ENCODE data around the gene SPRY4.
"Not testable (repeated sequence)": the region's sequence is repeated elsewhere in the genome, so short reads cannot be mapped to it uniquely, and the experiment has no call there.

SPRY4 gene

GRCh38 chr5:142333749-142334148, 8.9 kb upstream of the SPRY4 start:
- DNase-seq, result not testable (repeated sequence)

GRCh38 chr5:142330444-142330843, 5.6 kb upstream of the SPRY4 start:
- DNase-seq, result no peak

- no peak for DNase-seq
These were observed 5.2 kb upstream of the SPRY4 start for GRCh38 chr5:142330026-142330425.

GRCh38 chr5:142327111-142327842, 2.5 kb upstream of the SPRY4 start:
- DNase-seq, result no peak

- no peak for DNase-seq
These were observed 1.7 kb upstream of the SPRY4 start for GRCh38 chr5:142326480-142326938.

GRCh38 chr5:142325725-142326479, 1.1 kb upstream of the SPRY4 start:
- DNase-seq, result peak; percentile 43

GRCh38 chr5:142324136-142324870, 518 bp downstream of the SPRY4 start:
- no peak for DNase-seq

- DNase-seq, result no peak
These were observed 1.2 kb downstream of the SPRY4 start for GRCh38 chr5:142323480-142324135.

- no peak for DNase-seq
These were observed 1.9 kb downstream of the SPRY4 start for GRCh38 chr5:142322747-142323479.

GRCh38 chr5:142322403-142322746, 2.4 kb downstream of the SPRY4 start:
- no peak for DNase-seq

GRCh38 chr5:142320851-142321560, 3.8 kb downstream of the SPRY4 start:
- no peak for DNase-seq

- no peak for DNase-seq
These were observed 4.4 kb downstream of the SPRY4 start for GRCh38 chr5:142320430-142320738.

GRCh38 chr5:142319560-142320429, 5.0 kb downstream of the SPRY4 start:
- DNase-seq, result no peak

GRCh38 chr5:142319105-142319504, 5.7 kb downstream of the SPRY4 start:
- DNase-seq, result no peak

GRCh38 chr5:142317753-142318152, 7.1 kb downstream of the SPRY4 start:
- no peak for DNase-seq

GRCh38 chr5:142317173-142317572, 7.6 kb downstream of the SPRY4 start:
- DNase-seq, result no peak

GRCh38 chr5:142316681-142317080, 8.1 kb downstream of the SPRY4 start:
- no peak for DNase-seq

GRCh38 chr5:142316051-142316450, 8.8 kb downstream of the SPRY4 start:
- DNase-seq, result no peak

GRCh38 chr5:142315096-142315900, 9.5 kb downstream of the SPRY4 start:
- DNase-seq, result no peak

GRCh38 chr5:142314606-142315005, 10.2 kb downstream of the SPRY4 start:
- DNase-seq, result no peak
